ENCODE data around the gene PIGP.

GRCh38 chr21:37030864-37031263 lies 42.0 kb downstream of the PIGP start:
- no peak for TF ChIP-seq POLR2A (IDR thresholded peaks at IDR 0.05; ENCODE audit: extremely low read depth, insufficient read length)
- TF ChIP-seq MAX (IDR thresholded peaks at IDR 0.05; ENCODE audit: low read depth, low read length) = no peak
- no peak for TF ChIP-seq CTCF (IDR thresholded peaks at IDR 0.05; ENCODE audit: low read depth, low read length)

Measured in NB4 (cell line).